Panc1 (cell line): Measurements from ENCODE around the gene SEPTIN8. TPM values are rescaled to one million over a fixed set of nuclear protein-coding genes. Genes with fewer than 3 reads are reported as not detected.

Source experiments
- ATAC-seq: fragments of 200-7000 bp; cut with Tn5 transposase; 2 replicates; pipeline ENCODE4 v1.9.1; 2020; ENCODE audit warnings: mild to moderate bottlenecking, moderate library complexity
- BruUV-seq: library from RNA; stranded (reverse); fragments of 400-500 nt; replicated peaks from 2 replicates; lab custom pipeline; 2021; lab: Mats Ljungman, UMichigan
- CTCF ChIA-PET: fragments of 300-600 bp; sonication (Branson Sonifier 250); formaldehyde crosslinking; loops from one replicate; lab custom pipeline; 2022; ENCODE audit warnings: antibody characterized with exemption; lab: Charles Lee
- POLR2A ChIA-PET: fragments of 300-600 bp; sonication (Branson Sonifier 250); formaldehyde crosslinking; loops from one replicate; lab custom pipeline; 2022; ENCODE audit warnings: antibody characterized with exemption; lab: Charles Lee
- DNase-seq: peaks from one replicate; pipeline ENCODE4 v3.0.0-alpha.2; 2010; ENCODE audit warnings: low read depth, low spot score
- H3K27ac ChIP-seq: 2 replicates; pipeline ENCODE4 v1.5.1; 2011; ENCODE audit warnings: mild to moderate bottlenecking, low read length, inconsistent platforms
- H3K27me3 ChIP-seq: fragments of 200-500 bp; sonication (Bioruptor generic); 2 replicates; pipeline ENCODE4 v1.6.0; 2014; ENCODE audit warnings: low read length, inconsistent platforms; ENCODE audit not compliant: control insufficient read depth, insufficient read depth
- H3K36me3 ChIP-seq: fragments of 200-500 bp; sonication (Bioruptor generic); 2 replicates; pipeline ENCODE4 v1.5.1; 2014; ENCODE audit warnings: inconsistent platforms, mild to moderate bottlenecking, low read length, moderate library complexity; ENCODE audit not compliant: control insufficient read depth, insufficient read depth
- H3K4me1 ChIP-seq: 2 replicates; pipeline ENCODE4 v1.5.1; 2011; ENCODE audit warnings: inconsistent platforms, mild to moderate bottlenecking, low read length, moderate library complexity; ENCODE audit not compliant: control insufficient read depth, insufficient read depth
- H3K4me3 ChIP-seq, 2 experiments: 2 replicates each; pipeline ENCODE4 v1.5.1; 2011 to 2012; ENCODE audit warnings: low read depth in 2 of 2, low read length in 2 of 2, mild to moderate bottlenecking in 2 of 2, inconsistent platforms in 1 of 2, moderate library complexity in 1 of 2
- H3K9me3 ChIP-seq: fragments of 200-500 bp; sonication (Bioruptor generic); 2 replicates; pipeline ENCODE4 v1.5.1; 2014; ENCODE audit warnings: low read depth, mild to moderate bottlenecking, inconsistent platforms, low read length, moderate library complexity; ENCODE audit not compliant: control insufficient read depth, insufficient read depth
- CTCF ChIP-seq: fragments of 450-650 bp; IDR thresholded peaks from 2 replicates; pipeline ENCODE4 v1.5.1; 2017; ENCODE audit warnings: mild to moderate bottlenecking
- POLR2AphosphoS5 ChIP-seq: IDR thresholded peaks from 2 replicates; pipeline ENCODE4 v1.6.1; 2012; ENCODE audit warnings: mild to moderate bottlenecking, low read depth, low read length, moderate library complexity
- REST ChIP-seq, 2 experiments: IDR thresholded peaks; 2 replicates each; pipeline ENCODE4 v1.6.1; 2011 to 2012; ENCODE audit warnings: low read depth in 2 of 2, control low read depth in 1 of 2, low read length in 1 of 2, mild to moderate bottlenecking in 1 of 2, moderate library complexity in 1 of 2; ENCODE audit not compliant: insufficient read depth in 1 of 2
- SIN3A ChIP-seq: IDR thresholded peaks from 2 replicates; pipeline ENCODE4 v1.6.1; 2012; ENCODE audit warnings: low read depth, mild to moderate bottlenecking, low read length, moderate library complexity, borderline replicate concordance; ENCODE audit not compliant: insufficient read depth
- TCF7L2 ChIP-seq: IDR thresholded peaks from 2 replicates; pipeline ENCODE4 v1.6.1; 2011; ENCODE audit warnings: mild to moderate bottlenecking, low read depth, low read length, inconsistent platforms
- in situ Hi-C: cut with HindIII; loops from 2 replicates; pipeline ENCODE4 v1.10.0; 2016; ENCODE audit warnings: low sequenced_read_pairs, low pct_unique_long_range_greater_than_20kb
- intact Hi-C: fragments of 100-400 bp; cut with micrococcal nuclease; formaldehyde crosslinking; loops from one replicate; pipeline ENCODE4 v1.10.0; 2022; ENCODE audit not compliant: unreplicated experiment
- total RNA-seq: library from RNA; stranded (reverse); gene quantifications from one replicate; pipeline ENCODE4 v1.2.1, GENCODE V29; 2021; ENCODE audit not compliant: unreplicated experiment

SEPTIN8 gene
- total RNA-seq, 1 experiment from 2014 or later = 22.8 TPM

GRCh38 chr5:132766020-132766805 lies 10.8 kb downstream of the SEPTIN8 start:
- no peaks in the 10 kb centered on the region for H3K9me3 ChIP-seq
- ChIA-PET CTCF (no interaction called here), POLR2A (no interaction called here)
- H3K4me1 ChIP-seq = no peaks in the 10 kb centered on the region
- intact Hi-C loops (no loop called here), in situ Hi-C loops (no loop called here)
- no TSS peak for BruUV-seq
- DNase-seq = no peak
- peaks cover 4% of the 10 kb centered on the region; the same call in 1 of the 2 replicates for H3K36me3 ChIP-seq
- H3K27me3 ChIP-seq = no peaks in the 10 kb centered on the region
- H3K4me3 ChIP-seq = no peak overlapping the region
- ATAC-seq = no peak
- H3K27ac ChIP-seq = no peak overlapping the region
- no peak for TF ChIP-seq REST (IDR thresholded peaks at IDR 0.05; ENCODE audit: insufficient read depth in 1 of 2, low read depth in 2 of 2, low read length in 1 of 2)
- no peak for TF ChIP-seq TCF7L2
- TF ChIP-seq SIN3A = no peak
- no peak for TF ChIP-seq POLR2AphosphoS5
- no peak for TF ChIP-seq CTCF

GRCh38 chr5:132765311-132766019 lies 11.6 kb downstream of the SEPTIN8 start:
- DNase-seq = no peak
- Histone ChIP-seq H3K27ac (no peak overlapping the region), H3K36me3 (peaks cover 4% of the 10 kb centered on the region; the same call in 1 of the 2 replicates), H3K4me1 (no peaks in the 10 kb centered on the region), H3K27me3 (no peaks in the 10 kb centered on the region), H3K9me3 (no peaks in the 10 kb centered on the region), H3K4me3 (no peak overlapping the region)
- POLR2A ChIA-PET = no interaction called here
- intact Hi-C loops = no loop called here
- BruUV-seq = no TSS peak
- CTCF ChIA-PET = no interaction called here
- no peak for TF ChIP-seq REST (IDR thresholded peaks at IDR 0.05; ENCODE audit: insufficient read depth in 1 of 2, low read depth in 2 of 2, low read length in 1 of 2)
- no peak for TF ChIP-seq TCF7L2
- TF ChIP-seq CTCF = no peak
- TF ChIP-seq POLR2AphosphoS5 = no peak
- no peak for TF ChIP-seq SIN3A
- 0 out of 2 replicates have a peak, but pooled peaks have one; percentile 35 for ATAC-seq
- in situ Hi-C loops = no loop called here
